ENCODE data around the gene SLC9A9. TPM values are rescaled to one million over a fixed set of nuclear protein-coding genes. Genes with fewer than 3 reads are reported as not detected.

Gene SLC9A9
- total RNA-seq, 4 donors from 2014 or later: 1.7 to 8.2 (median 3.6) TPM

GRCh38 chr3:143301031-143301901, 547.0 kb downstream of the SLC9A9 start:
- no peak for TF ChIP-seq POLR2A (IDR thresholded peaks at IDR 0.05)
- TF ChIP-seq CTCF (IDR thresholded peaks at IDR 0.05 in 4 of 5, conservative IDR thresholded peaks at IDR 0.05 in 1 of 5): no peak
- in situ Hi-C loops (cut with MboI; ENCODE audit: low sequenced_read_pairs in 4 of 4) (no loop called here), intact Hi-C loops (cut with DNase I; ENCODE audit: low total_unique reads) (no loop called here)
- Histone ChIP-seq H3K27ac (no peak overlapping the region), H3K4me1 (peaks cover 0 to 4% of the 10 kb centered on the region in 2 donors), H3K4me3 (no peak overlapping the region), H3K27me3 (no peaks in the 10 kb centered on the region), H3K36me3 (no peaks in the 10 kb centered on the region), H3K9me3 (no peaks in the 10 kb centered on the region)
- DNase-seq: no peak
- ATAC-seq: no peak

DNA sequence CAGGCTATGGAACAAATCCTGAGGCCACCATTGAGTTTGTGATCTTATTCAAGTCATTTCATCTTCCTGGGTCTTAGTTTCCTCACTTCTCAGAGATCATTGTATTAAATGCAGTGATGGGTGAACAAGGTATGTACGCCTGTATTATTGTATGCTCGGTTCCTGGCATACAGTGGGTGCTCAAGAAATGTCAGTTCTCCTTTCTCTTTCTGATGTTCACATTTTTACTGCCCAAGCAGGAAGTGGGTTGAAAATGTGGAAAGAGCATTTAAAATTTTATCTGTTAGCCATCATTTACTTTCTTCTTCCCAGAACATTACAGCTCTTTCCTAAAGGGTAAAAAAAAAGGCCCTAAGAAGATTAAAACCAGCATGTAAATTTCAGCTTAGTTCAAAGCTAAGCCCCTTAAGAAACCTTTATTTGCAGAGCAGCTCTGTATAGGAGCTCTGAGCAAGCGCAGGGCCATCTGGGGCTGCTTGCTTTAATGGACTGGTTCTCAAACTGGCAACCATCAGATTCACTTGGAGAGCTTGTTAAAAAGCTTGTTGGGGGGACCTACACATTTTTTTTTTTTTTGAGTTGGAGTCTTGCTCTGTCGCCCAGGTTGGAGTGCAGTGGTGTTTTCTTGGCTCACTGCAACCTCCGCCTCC, 549.3 kb downstream of the SLC9A9 start:
- Histone ChIP-seq H3K4me3 (no peak overlapping the region), H3K27ac (no peak overlapping the region), H3K4me1 (peaks cover 0 to 4% of the 10 kb centered on the region in 2 donors), H3K27me3 (no peaks in the 10 kb centered on the region), H3K9me3 (no peaks in the 10 kb centered on the region), H3K36me3 (no peaks in the 10 kb centered on the region)
- in situ Hi-C loops (cut with MboI; ENCODE audit: low sequenced_read_pairs in 4 of 4): no loop called here
- DNase-seq (no peak), ATAC-seq (no peak)
- TF ChIP-seq POLR2A (IDR thresholded peaks at IDR 0.05): no peak
- intact Hi-C loops (cut with DNase I; ENCODE audit: low total_unique reads): no loop called here

- Histone ChIP-seq H3K4me1 (no peaks in the 10 kb centered on the region), H3K9me3 (no peaks in the 10 kb centered on the region), H3K27ac (no peak overlapping the region), H3K4me3 (no peak overlapping the region), H3K36me3 (no peaks in the 10 kb centered on the region), H3K27me3 (no peaks in the 10 kb centered on the region)
- intact Hi-C loops (cut with DNase I; ENCODE audit: low total_unique reads): no loop called here
- in situ Hi-C loops (cut with MboI; ENCODE audit: low sequenced_read_pairs in 4 of 4): no loop called here
- no peak for DNase-seq
- TF ChIP-seq CTCF (IDR thresholded peaks at IDR 0.05 in 4 of 5, conservative IDR thresholded peaks at IDR 0.05 in 1 of 5) (no peak), POLR2A (IDR thresholded peaks at IDR 0.05) (no peak)
- no peak for ATAC-seq
Observed at GRCh38 chr3:143298380-143298779, 549.9 kb downstream of the SLC9A9 start.

DNA sequence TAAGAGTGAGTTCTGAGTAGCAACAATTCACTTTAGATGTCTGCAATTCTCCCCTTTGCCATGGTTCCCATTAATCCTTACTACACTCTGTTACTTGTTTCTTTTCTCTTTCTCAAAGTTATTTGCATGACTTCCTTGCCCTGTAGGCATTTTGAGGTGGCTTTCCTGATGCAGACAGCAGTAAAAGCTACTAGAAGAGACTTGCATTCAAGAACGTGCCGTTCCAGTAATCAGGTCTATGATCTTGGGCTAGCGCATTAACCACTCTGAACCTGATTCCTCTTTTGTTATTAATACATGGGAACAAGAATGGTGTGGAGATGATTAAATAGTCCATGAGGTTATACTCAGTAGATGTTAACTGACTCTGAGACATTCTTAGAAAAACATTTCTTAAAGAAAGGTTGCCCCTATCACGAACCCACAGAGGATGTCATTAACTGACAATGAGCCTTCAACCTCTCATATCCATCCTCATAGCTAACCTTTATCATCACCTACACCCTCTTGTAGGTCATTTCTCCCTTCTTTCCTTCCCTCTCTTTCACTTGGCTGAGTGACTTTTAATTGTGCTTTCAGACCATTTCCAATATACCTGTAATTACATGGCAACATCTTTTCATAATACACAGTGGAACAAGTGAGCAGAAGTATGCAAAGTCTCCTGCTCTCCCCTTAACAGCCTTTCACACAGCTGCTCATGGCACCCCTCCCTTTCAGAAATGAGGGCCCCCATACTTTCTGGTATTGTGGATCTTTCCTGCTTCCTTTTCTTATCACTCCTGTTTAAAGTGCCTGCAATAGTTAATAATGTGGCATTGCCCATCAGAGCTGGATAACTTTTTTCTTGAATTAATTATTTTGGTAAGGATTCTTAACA, 552.8 kb downstream of the SLC9A9 start:
- Histone ChIP-seq H3K27ac (no peak overlapping the region), H3K36me3 (no peaks in the 10 kb centered on the region), H3K9me3 (no peaks in the 10 kb centered on the region), H3K4me1 (no peaks in the 10 kb centered on the region), H3K4me3 (no peak overlapping the region), H3K27me3 (no peaks in the 10 kb centered on the region)
- intact Hi-C loops (cut with DNase I; ENCODE audit: low total_unique reads): no loop called here
- in situ Hi-C loops (cut with MboI; ENCODE audit: low sequenced_read_pairs in 4 of 4): no loop called here
- no peak for DNase-seq
- no peak for ATAC-seq
- TF ChIP-seq CTCF (IDR thresholded peaks at IDR 0.05 in 4 of 5, conservative IDR thresholded peaks at IDR 0.05 in 1 of 5): no peak
- TF ChIP-seq POLR2A (IDR thresholded peaks at IDR 0.05): no peak
